Gastrocnemius medialis (tissue), 4 donors: ENCODE measurements around the gene GNAI2.

Source experiments
- CTCF ChIP-seq, 5 experiments: fragments of 450-650 bp in 3 of 5; fragments of 200-600 bp in 2 of 5; sonication (generic) in 2 of 5; IDR thresholded peaks in 4 of 5; conservative IDR thresholded peaks in 1 of 5; 1 replicate in 4 of 5; 2 replicates in 1 of 5; pipeline ENCODE4 v1.5.1; 2016 to 2019; ENCODE audit warnings: antibody characterized with exemption in 5 of 5, mild to moderate bottlenecking in 3 of 5, moderate library complexity in 3 of 5
- POLR2A ChIP-seq, 2 donors: fragments of 450-650 bp; IDR thresholded peaks; one replicate each; pipeline ENCODE4 v1.6.1; 2017; ENCODE audit warnings: antibody characterized with exemption in 2 of 2, mild to moderate bottlenecking in 2 of 2, moderate library complexity in 2 of 2

GRCh38 chr3:50279255-50280016, 43.4 kb downstream of the GNAI2 start:
- TF ChIP-seq POLR2A (IDR thresholded peaks at IDR 0.05) (no peak), CTCF (IDR thresholded peaks at IDR 0.05 in 4 of 5, conservative IDR thresholded peaks at IDR 0.05 in 1 of 5) (no peak)
